Smooth muscle cell (in vitro differentiated cells): ENCODE results near the gene CELA3A. TPM values are rescaled to one million over a fixed set of nuclear protein-coding genes. Genes with fewer than 3 reads are reported as not detected.
A peak's percentile ranks its signal among the peaks of the same experiment; 100 is the strongest.
"Not testable (repeated sequence)": the region's sequence is repeated elsewhere in the genome, so short reads cannot be mapped to it uniquely, and the experiment has no call there.

Experiments used
- DNase-seq: peaks from one replicate; lab custom pipeline; 2025; ENCODE audit not compliant: unreplicated experiment; lab: John Stamatoyannopoulos, UW
- H2AFZ ChIP-seq: fragments of 200-600 bp; sonication (generic); 2 replicates; pipeline ENCODE4 v1.6.0; 2016; ENCODE audit warnings: antibody characterized with exemption, low read depth, mild to moderate bottlenecking
- H3F3A ChIP-seq: fragments of 200-600 bp; sonication (generic); 2 replicates; pipeline ENCODE4 v1.6.0; 2017; ENCODE audit warnings: antibody characterized with exemption, low read depth
- H3K27ac ChIP-seq: fragments of 200-600 bp; sonication (generic); 2 replicates; pipeline ENCODE4 v1.5.1; 2016; ENCODE audit warnings: low read depth, mild to moderate bottlenecking
- H3K27me3 ChIP-seq: fragments of 200-600 bp; sonication (generic); 2 replicates; pipeline ENCODE4 v1.6.1; 2016; ENCODE audit warnings: low read depth, mild to moderate bottlenecking
- H3K36me3 ChIP-seq: fragments of 200-600 bp; sonication (generic); 2 replicates; pipeline ENCODE4 v1.5.1; 2016; ENCODE audit warnings: low read depth
- H3K4me1 ChIP-seq: fragments of 200-600 bp; sonication (generic); 2 replicates; pipeline ENCODE4 v1.5.1; 2016; ENCODE audit warnings: low read depth
- H3K4me2 ChIP-seq: fragments of 200-600 bp; sonication (generic); 2 replicates; pipeline ENCODE4 v1.6.0; 2016; ENCODE audit warnings: mild to moderate bottlenecking
- H3K4me3 ChIP-seq: fragments of 200-600 bp; sonication (generic); 2 replicates; pipeline ENCODE4 v1.5.1; 2016; ENCODE audit warnings: mild to moderate bottlenecking
- H3K79me2 ChIP-seq: fragments of 200-600 bp; sonication (generic); 2 replicates; pipeline ENCODE4 v1.6.0; 2016; ENCODE audit warnings: low read depth, mild to moderate bottlenecking
- H3K9ac ChIP-seq: fragments of 200-600 bp; sonication (generic); 2 replicates; pipeline ENCODE4 v1.6.0; 2016; ENCODE audit warnings: low read depth
- H3K9me3 ChIP-seq: fragments of 200-600 bp; sonication (generic); replicated peaks from 2 replicates; pipeline ENCODE4 v1.5.1; 2016; ENCODE audit warnings: low read depth
- H4K20me1 ChIP-seq: fragments of 200-600 bp; sonication (generic); 2 replicates; pipeline ENCODE4 v1.6.0; 2016; ENCODE audit warnings: low read depth
- CTCF ChIP-seq: fragments of 200-600 bp; sonication (generic); IDR thresholded peaks from 2 replicates; pipeline ENCODE4 v1.5.1; 2017; ENCODE audit warnings: borderline replicate concordance, mild to moderate bottlenecking, antibody characterized with exemption; ENCODE audit not compliant: insufficient read depth, poor library complexity, severe bottlenecking
- WGBS: methylation state at CpG from one replicate; pipeline ENCODE4 v1.1.7; 2016; ENCODE audit warnings: low lambda C conversion rate; 5-methylcytosine and 5-hydroxymethylcytosine counted together
- polyA plus RNA-seq: library from polyadenylated mRNA; unstranded; fragments of >200 nt; fragmentation: Nextera tagmentation; extraction: Ambion mirVana; gene quantifications from 2 replicates; pipeline ENCODE4 v1.2.1, GENCODE V29; 2016
- total RNA-seq: library from RNA; depleted of rRNA; stranded (reverse); fragments of >200 nt; gene quantifications from 2 replicates; pipeline ENCODE4 v1.2.3, GENCODE V29; 2014

Gene CELA3A
- total and polyA plus RNA-seq, 2 experiments from 2014 or later = not detected

DNA sequence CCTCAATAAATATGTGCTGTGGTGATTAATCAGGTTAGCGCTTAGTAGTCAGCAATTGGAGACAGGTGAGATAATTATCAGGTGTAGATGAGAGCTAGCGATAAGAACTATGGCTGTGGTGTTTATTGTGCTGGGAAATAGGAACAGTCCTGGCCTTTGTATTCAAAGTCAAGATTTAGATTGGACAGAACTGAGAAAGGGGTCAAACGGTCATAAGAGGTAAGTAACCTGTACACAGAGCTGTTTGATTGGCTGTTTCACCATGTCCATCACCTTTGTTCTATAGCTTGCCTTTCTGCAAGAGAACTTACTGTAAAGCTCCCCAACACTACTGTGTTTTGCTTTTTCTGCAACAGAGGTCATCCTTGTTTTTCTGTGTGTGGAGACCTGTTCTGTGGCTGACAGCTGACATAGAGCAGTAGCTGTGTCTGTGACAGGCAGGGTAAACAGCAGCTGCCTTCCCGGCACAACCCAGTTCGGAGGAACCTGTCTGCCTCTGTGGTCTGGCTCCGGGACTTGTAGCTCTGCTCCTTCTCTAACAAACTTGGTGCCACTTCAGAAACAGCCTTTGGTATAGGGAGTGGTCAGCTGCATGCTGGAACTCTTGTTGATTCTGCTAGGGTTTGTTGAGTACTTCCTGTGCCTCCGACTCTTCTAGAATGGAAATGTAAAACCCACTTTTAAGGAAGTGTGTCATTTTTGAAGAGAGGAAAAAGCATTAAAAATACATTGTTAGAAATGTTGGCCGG, 29.9 kb downstream of the CELA3A start:
- no peak for TF ChIP-seq CTCF
- no peak for DNase-seq
- H3K36me3 ChIP-seq = no peaks in the 10 kb centered on the region
- H3K79me2 ChIP-seq = no peaks in the 10 kb centered on the region
- H3K27ac ChIP-seq = peak overlapping the region; percentile 11
- H3K9me3 ChIP-seq = no peaks in the 10 kb centered on the region
- H3K4me3 ChIP-seq = no peak overlapping the region
- no peaks in the 10 kb centered on the region for H3K27me3 ChIP-seq
- 40% methylated on average over 8 of the region's 8 CpGs for WGBS
- no peak overlapping the region for H2AFZ ChIP-seq
- H3K4me2 ChIP-seq = peak overlapping the region; percentile 32
- no peak overlapping the region for H3K9ac ChIP-seq
- H3K4me1 ChIP-seq = no peaks in the 10 kb centered on the region
- H4K20me1 ChIP-seq = no peaks in the 10 kb centered on the region
- H3F3A ChIP-seq = no peaks in the 10 kb centered on the region

DNA sequence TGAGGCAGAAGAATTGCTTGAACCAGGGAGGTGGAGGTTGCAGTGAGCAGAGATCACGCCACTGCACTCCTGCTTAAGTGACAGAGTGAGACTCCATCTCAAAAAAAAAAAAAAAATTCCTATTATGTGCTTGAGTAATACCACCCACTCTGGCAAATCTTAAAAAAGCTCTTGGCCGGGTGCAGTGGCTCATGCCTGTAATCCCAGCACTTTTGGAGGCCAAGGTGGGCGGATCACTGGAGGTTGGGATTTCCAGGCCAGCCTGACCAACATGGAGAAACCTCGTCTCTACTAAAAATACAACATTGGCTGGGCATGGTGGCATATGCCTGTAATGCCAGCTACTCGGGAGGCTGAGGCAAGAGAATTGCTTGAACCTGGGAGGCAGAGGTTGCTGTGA, 33.4 kb downstream of the CELA3A start:
- H3K79me2 ChIP-seq, H2AFZ ChIP-seq, H3K27me3 ChIP-seq, H3K4me3 ChIP-seq, H3F3A ChIP-seq, H3K4me1 ChIP-seq, DNase-seq, H3K36me3 ChIP-seq, H3K9ac ChIP-seq, H3K9me3 ChIP-seq, H3K4me2 ChIP-seq, H3K27ac ChIP-seq, H4K20me1 ChIP-seq: not testable (repeated sequence)
- WGBS = 74% methylated on average over 5 of the region's 5 CpGs

DNA sequence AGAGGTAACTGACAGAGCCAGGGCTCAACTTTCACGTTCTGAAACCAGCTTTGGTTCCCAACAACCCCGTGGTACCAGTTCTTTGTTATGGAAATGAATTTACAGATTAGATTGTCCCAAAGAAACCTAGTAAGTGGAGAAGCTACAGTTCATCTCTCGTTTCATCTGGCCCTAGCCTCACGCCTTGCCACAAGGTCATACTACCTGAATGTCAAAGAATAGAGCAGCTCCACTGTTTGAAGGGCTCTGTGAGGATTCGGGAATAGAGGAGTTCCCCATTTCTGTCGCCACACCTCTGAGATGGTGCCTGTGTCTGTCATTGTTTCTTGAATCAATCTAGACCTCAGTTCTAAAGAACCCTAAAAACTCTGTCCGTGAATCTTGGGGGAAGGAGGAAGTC, 36.1 kb downstream of the CELA3A start:
- H4K20me1 ChIP-seq = no peaks in the 10 kb centered on the region
- WGBS = 59% methylated on average over 7 of the region's 7 CpGs

GRCh38 chr1:22038036-22038435, 36.6 kb downstream of the CELA3A start:
- WGBS = 89% methylated on average over 5 of the region's 5 CpGs
- Histone ChIP-seq H2AFZ (no peak overlapping the region), H3K9ac (no peak overlapping the region)

More for the DNA sequence above, 36.1 kb downstream of the CELA3A start:
- Histone ChIP-seq H3K27me3 (no peaks in the 10 kb centered on the region), H3K9ac (no peak overlapping the region), H3K36me3 (no peaks in the 10 kb centered on the region), H3K4me2 (no peak overlapping the region), H3K27ac (no peak overlapping the region), H2AFZ (no peak overlapping the region), H3F3A (no peaks in the 10 kb centered on the region), H3K9me3 (no peaks in the 10 kb centered on the region), H3K4me1 (no peaks in the 10 kb centered on the region), H3K79me2 (no peaks in the 10 kb centered on the region), H3K4me3 (no peak overlapping the region)
- DNase-seq = no peak
- no peak for TF ChIP-seq CTCF

More at GRCh38 chr1:22038036-22038435, 36.6 kb downstream of the CELA3A start:
- Histone ChIP-seq H3F3A (no peaks in the 10 kb centered on the region), H3K4me1 (no peaks in the 10 kb centered on the region), H3K9me3 (no peaks in the 10 kb centered on the region), H3K27ac (no peak overlapping the region), H3K27me3 (no peaks in the 10 kb centered on the region), H3K36me3 (no peaks in the 10 kb centered on the region), H3K4me2 (no peak overlapping the region), H3K79me2 (no peaks in the 10 kb centered on the region), H3K4me3 (no peak overlapping the region), H4K20me1 (no peaks in the 10 kb centered on the region)
- no peak for DNase-seq
- TF ChIP-seq CTCF = no peak
